HG03108 (cell line): ENCODE results near the gene WDR45B.

ENCODE experiments used
- ATAC-seq: cut with Tn5 transposase; IDR thresholded peaks from one replicate; pipeline ENCODE4 v1.9.1; 2021; ENCODE audit warnings: moderate library complexity; ENCODE audit not compliant: unreplicated experiment

WDR45B gene

DNA sequence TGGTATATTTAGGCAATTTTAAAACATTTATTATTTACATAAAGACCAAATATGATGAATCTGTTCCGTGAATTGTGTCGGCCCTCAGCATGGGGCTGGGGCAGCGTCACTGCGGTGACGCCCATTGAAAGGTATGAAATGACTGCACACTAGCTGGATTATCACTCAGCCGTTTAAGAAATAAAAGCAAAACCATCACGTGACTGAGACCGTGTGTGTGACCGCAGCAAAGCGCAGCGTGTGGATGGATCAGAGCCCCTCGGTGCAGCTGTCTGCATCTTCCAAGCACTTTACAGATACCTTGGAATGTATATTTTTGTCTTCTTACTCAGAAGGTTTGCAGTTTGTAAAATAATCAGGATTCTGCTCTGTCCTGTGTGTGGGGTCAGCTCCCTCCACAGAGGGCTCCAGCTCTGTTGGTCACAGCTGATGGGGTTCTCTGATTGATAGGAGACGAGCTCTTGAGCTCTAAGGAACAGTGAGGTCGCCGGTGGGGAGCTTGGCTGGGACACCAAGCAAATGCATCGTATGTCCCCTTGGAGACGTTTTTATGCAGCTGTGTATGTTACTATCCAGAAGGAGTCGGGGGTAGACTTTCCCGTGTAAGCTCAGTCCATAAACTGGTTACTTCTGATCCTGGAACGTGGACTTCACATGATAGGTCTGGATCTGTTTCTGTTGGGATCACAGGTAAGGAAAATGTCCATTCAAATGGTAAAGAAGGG lies 45.1 kb downstream of the WDR45B start:
- no peak for ATAC-seq

DNA sequence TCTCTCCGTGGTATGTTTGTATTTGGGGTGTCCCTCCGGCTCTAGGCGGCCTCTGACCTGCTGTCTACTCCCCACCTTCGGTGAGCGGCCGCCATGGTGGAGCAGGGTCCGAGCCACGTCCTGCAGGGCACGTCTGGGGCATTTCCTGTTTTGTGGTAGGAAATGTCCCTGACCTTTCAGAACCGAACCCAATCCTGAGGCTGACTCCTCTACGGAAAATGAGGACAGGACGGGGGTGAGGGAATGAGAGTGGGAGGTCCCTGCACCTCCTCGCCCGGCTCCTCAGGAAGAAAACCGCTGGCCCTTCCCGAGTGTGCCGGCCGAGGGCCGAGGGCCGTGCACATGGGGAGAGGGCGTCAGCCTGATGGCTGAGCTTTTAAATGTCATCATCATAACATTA lies 45.8 kb downstream of the WDR45B start:
- ATAC-seq = no peak

DNA sequence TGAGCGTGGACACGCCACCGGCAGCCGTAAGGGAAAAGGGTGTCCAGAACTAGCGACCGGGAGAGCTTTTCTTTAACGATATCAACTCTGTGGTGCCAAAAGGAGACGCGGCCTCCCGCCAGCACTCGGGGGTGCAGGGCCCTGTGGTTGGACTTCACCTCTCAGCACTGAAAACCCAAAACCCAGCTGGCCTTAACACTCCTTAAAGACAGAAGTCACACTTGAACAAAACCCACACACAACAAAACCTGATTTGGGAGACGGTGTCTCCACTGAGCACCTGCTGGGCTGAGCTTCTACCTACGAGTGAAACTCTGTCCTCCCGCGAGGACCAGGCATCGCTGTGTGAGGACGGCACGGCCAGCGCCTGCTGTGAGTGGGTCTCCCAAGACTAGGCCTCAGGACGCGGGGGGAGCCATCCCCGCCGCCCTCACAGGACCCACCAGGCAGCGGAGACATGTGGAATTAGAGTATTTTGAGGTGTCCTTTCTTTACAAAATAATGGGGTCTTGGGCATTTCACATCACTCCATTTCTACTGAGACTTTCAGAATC lies 46.7 kb downstream of the WDR45B start:
- no peak for ATAC-seq

DNA sequence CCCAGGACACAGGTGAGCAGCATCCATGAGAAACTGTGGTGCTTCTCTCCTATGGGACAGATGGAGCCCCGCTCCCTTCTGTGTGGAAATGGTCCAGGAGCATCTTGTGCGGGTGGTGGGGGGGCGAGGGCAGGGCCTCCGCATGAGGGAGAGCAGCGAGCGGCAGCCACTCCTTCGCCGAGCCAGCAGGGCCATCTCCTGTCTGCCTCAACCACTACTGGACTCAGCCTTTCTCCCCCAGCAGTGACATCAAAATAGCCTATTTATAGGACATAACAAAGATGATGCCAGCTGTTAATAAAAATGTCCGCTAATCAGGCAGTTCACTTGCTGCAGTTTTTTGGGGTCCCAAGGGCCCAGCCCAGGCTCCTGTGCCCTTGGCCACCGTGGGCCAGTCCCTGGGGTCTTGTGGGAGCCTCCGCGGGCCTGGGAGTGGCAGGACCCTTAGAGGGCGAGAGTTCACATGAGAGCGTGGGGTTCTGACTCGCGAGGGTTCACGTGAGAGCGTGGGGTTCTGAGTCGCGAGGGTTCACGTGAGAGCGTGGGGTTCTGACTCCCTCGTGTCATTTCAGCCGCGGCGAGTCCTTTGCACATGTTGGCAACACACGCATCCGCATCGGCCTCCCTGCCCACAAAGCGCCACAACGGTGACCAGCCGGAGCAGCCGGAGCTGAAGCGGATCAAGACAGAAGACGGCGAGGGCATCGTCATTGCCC lies 47.4 kb downstream of the WDR45B start:
- ATAC-seq = no peak

DNA sequence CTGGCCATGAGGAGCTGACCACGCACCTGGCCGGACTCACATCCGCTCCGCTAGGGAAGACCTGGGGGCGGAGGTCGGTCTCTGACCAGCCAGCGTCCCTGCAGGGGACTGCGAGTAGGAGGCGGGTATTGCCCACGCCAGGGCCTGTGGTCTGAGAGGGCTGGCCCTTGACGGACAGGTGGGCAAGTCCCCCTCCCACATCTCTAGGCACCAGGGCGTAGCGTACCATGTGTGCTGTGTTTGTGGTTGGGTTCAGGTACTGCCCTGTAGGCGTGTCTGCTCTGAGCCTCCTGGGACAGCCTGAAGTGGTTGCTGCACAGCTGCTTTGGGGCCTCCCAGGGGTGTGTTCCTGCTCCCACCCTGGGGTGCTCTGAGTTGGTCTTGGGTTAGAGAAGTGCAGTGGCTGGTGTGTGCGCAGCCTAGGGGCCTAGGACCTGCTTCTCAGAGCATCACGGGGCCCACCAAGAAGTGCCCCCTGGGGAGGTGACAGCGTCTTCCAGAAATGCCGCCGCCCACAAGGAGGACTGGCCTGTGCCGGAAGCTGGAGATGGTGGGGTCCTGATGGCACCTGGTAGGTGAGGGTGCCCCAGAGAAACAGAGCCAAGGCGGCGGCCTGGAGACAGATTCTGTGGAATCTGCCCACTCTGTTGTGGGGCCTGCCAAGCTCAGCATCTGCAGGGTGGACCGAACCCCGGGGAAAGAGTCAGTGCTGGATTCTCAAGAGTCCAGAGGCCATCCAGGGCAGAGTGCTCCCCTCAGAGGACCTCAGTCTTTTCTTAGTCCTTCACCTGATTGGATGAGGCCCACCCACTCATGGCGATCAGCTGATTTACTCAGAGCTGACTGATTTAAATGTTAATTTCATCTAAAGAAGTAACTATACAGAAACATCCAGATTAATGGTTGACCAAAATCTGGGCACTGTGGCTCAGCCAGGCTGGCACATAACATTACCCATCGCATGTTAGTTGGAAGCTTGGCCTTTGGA lies 48.3 kb downstream of the WDR45B start:
- ATAC-seq = no peak

DNA sequence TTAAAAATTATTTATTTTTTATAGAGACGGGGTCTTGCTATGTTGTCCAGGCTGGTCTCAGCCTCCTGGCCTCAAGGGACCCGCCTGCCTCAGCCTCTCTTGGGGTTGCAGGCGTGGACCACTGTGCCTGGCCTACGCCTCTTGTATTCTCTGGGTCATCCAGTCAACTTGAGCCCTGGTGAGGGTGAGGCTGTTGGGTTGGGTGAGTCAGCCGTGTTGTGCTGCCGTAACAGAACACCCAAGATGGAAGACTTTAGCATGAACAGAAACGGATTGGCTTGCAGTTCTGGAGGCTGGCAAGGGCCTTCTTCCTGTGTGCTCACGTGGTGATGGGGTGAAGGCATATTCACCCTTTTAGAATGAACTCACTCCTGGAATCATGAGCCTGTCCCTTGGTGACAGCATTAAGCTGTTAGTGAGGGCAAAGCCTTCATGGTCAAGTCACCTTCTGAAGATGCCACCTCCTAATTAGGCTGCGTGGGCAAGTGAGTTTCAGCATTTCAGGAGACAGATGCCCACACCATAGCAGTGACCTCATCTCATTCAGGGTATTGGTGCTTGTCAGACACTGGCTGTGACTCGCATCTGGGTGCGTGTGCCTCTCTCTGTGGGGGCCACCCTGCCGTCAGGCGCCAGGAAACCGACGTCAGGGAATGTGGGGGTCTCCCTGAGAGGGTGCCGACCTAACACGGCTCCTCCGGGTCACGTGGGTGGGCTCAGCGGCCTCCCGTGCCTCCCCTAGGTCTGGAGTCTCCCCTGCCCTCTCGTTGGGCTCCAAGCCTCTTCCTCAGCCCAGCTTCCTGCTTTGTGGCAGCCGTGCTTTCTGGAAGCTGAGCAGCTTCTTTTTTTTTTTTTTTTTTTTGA lies 49.8 kb downstream of the WDR45B start:
- no peak for ATAC-seq

DNA sequence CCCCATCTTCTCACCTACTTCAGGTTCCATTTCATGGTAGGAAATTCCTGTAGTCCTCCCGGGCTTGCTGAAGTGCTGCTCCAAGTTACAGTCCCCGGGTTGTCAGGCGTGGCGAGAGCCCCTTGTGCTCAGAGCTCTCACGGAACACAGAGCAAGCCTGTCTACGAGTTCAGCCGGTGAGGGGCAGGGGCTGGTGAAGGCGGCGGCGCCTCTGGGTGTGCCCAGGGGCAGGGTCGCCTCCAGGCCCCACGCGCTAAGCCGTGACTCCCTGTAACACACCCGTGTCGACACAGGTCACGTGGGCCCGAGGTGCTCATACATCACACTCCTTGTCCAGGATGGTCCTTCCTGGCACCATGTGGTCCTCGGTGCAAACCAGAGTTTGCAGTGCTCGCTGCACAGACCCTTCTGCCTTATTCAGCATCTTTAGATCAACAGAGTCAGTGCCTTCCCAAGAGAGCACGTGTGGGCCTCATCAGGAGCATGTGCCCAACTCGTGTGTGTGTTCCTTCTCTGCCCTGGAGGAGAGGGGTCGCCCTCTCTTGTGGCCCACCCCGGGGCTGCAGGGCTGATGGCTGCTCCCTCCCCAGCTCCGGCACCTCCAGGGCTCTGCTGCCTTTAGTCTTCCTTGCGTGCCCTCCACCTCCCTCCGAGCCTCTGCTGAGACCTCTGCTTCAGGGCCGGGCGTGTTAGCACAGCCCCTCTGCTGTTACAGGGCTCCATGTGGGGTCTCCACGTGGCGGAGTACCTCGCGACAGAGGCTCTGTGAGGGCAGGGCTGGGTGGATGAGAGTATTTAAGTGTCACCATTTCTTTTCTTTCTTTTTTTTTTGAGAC lies 51.2 kb downstream of the WDR45B start:
- no peak for ATAC-seq

DNA sequence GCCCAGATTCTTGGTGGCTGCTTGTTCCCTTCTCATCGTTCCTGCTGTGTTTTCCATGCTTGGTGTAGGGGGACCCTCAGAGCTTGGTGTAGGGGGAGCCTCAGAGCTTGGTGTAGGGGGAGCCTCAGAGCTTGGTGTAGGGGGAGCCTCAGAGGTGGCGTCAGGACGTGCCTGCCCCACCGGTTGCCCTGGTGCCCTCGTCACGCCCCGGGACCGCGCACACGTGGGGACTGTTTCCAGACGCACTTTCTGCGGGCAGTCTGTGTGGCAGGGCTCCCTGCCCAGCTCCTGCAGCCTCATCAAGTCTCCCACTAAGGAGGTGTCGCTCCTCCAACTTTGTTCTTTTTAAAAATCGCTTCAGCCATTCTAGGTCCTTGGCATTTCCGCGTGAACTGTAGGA lies 51.9 kb downstream of the WDR45B start:
- ATAC-seq = no peak

DNA sequence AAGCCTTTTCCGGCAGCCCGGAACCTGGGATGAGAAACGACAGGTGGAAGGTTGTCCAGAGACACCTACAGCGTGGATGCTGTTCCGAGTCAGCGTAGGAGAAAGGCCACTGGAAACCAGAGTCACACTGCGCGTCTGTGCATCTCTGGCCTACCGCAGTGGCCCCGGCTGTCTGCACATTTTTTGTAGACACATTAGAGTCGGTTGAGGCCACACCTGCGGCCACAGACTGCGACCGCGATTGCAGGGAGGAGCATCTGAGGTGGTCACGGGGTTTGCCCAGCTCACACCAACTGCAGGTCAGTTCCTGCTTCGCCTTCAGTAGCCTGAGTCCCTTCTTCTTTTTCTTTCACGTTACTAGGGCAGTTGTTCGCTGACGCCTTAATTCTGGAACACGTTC lies 52.4 kb downstream of the WDR45B start:
- no peak for ATAC-seq

DNA sequence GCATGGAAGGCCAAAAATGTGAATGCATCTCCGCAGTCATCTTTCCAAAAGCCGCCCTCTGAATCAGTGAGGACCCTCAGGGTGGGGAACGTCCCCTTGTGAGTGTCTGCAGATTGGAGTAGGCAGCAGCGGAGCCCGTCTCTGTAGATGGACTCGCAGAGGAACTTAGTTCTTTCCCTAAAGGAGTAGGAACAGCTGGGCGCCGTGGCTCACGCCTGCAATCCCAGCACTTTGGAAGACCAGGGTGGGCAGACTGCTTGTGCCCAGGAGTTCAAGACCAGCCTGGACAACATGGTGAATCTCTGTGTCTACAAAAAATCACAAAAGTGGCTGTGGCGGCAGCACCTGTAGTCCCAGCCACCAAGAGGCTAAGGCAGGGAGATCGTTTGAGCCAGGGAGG lies 53.7 kb downstream of the WDR45B start:
- ATAC-seq = no peak

DNA sequence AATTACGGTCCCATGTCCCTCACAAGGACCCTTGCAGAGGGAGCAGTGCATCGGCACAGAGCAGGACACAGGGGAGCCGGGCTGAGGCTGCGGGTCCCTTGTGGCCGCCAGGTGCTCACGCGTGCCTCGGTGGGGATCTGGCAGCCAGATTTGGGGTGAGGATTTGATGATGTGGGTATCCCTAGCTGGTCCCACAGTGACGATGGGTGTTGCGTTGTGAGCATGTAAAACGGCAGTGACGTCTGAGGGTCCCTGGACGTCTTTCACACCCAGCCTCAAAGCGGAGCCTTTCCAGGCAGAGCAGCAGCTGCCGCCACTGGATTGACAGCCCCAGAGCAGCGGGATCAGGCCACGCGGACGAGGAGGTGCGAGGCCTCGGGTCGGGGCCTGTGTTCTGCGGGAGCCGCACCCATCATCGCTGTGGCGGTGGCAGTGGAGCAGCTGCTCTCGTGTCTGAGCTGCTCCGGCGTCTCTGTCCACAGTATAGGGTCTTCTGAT lies 54.6 kb downstream of the WDR45B start:
- no peak for ATAC-seq

DNA sequence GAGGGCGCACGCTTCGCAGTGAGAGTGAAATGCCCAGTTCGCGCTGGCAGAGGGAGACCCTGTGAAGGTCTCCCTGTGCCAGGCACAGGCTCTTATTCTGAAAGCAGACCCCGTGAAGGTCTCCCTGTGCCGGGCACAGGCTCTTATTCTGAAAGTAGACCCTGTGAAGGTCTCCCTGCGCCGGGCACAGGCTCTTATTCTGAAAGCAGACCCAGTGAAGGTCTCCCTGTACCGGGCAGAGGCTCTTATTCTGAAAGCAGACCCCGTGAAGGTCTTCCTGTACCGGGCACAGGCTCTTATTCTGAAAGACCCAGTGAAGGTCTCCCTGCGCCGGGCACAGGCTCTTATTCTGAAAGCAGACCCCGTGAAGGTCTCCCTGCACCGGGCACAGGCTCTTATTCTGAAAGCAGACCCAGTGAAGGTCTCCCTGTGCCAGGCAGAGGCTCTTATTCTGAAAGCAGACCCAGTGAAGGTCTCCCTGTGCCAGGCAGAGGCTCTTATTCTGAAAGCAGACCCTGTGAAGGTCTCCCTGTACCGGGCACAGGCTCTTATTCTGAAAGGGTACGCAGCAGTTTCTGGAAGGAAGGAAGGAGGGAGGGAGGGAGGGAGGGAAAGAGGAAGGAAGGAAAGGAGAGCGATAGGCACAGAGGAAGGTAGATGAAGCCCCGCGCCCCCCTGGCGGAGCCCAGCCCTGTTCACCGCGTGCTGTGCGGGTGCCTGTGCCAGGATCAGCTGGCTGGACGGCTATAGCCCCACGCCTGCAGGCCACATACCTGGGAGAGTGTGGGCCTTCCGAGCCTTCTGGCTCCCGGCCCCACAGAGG lies 55.3 kb downstream of the WDR45B start:
- no peak for ATAC-seq

DNA sequence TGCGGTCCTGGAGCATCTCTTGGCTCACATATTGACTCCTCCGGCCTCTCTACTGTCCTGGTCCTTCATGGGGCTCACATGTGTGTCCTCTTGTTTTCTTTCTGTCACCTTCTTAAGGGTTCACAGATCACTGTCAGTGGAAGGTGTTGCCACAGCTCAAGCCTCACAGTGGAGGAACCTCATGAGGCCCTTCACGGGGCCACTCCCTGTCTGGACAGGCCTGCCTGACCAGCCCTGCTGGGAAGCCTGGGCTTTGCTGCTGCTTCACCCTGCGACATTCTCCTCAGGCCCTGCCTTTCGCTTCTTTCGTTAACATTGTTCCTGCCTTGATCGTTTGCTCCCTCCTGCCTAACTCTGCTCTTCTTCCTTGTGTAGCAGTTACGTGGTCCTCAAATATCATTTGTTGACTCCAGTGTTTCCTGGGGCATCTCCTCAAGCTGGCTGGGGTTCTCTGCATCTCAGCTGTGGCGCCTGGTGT lies 55.9 kb downstream of the WDR45B start:
- ATAC-seq = no peak

DNA sequence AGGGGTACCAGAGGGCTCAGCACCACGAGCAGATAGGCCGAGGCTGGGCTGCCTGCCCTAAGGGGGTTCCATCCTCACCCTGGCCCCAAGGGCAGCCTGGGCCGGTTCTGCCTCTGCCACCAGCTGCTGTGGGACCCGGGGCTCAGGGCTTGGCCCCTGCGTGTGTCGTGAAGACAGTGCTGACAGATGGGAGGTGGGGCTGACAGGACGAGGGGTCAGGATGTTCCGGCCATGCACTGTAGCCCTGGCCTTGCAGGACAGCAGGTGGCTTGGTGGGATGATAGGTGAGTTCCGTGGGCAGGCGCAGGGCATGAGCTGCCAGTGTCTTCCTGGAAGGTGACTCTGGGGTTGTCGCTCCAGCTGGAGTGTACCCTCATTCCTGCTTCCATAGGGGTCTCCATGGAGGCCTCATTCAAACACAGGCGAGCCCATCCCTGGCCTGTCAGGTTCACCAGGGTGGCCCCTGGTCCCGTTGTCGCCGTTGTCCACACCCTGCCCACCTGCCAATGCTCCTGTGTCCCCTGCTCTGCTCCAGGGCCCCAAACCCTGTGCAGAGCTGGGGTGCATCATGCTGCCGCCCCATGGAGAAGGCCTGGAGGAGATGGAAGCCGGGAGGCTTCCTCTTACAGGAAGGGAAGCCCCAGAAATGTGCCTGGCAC lies 57.2 kb downstream of the WDR45B start:
- no peak for ATAC-seq

DNA sequence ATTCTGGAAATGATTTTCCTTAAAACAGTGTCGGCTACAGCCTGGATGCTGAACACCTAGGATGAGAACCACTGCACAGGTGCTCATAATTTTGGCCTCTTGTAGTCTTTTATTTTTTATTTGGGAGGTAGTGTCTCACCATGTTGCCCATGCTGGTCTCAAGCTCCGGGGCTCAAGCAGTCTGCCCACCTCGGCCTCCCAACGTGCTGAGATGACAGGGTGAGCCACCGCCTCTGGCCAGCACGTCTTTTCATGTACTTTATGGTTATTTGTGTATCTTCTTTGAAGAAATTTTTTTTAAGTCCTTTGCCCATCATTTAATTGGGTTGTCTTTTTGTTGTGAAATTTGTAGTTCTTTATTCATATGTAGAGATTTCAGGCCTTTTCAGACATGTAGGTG lies 58.0 kb downstream of the WDR45B start:
- ATAC-seq = no peak

DNA sequence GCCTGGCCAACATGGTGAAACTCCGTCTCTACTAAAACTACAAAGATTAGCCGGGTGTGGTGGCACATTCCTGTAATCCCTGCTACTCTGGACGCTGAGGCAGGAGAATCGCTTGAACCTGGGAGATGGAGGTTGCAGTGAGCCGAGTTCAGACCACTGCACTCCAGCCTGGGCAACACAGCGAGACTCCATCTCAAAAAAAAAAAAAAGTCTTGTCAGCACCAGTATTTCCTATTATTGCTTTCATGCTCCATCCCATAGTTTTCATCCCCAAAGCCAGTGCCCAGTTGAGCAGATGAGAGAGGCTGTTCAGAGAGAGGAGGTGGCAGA lies 58.4 kb downstream of the WDR45B start:
- ATAC-seq = no peak

DNA sequence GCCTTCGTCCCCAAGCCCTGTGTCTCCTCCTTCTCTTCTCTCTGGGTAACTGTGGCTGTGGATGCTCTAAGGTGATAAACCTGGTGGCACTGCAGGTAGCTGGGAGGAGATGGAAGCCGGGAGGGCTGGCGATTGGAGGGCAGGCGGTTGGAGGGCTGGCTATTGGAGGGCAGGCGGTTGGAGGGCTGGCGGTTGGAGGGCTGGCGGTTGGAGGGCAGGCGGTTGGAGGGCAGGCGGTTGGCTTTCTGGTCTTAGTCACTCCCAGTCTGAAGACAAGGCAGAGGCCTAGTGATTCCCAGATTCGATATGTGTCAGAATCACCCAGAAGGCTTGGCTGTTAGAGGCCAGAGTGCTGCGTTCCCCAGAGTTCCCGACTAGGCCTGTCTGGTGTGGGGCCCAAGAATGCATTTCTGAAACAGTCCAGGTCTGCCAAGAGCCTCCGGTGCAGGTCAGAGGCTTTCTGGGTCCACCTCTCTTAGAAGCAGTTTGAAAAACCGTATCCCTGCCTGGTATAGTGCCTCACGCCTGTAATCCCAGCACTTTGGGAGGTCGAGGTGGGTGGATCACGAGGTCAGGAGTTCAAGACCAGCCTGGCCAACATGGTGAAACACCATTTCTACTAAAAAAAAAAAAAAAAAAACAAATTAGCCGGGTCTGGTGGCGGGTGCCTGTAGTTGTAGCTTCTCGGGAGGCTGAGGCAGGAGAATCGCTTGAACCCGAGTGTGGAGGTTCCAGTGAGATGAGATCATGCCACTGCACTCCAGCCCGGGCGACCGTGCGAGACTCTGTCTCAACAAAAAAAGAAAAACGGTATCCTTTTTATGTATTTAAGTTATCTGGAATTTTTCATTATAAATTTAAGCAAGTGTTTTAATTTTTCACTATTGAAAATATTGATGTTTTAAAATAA lies 59.7 kb downstream of the WDR45B start:
- ATAC-seq = no peak
